ENCODE measurements around the gene CXorf58.
"Not testable (repeated sequence)": the region's sequence is repeated elsewhere in the genome, so short reads cannot be mapped to it uniquely, and the experiment has no call there.

DNA sequence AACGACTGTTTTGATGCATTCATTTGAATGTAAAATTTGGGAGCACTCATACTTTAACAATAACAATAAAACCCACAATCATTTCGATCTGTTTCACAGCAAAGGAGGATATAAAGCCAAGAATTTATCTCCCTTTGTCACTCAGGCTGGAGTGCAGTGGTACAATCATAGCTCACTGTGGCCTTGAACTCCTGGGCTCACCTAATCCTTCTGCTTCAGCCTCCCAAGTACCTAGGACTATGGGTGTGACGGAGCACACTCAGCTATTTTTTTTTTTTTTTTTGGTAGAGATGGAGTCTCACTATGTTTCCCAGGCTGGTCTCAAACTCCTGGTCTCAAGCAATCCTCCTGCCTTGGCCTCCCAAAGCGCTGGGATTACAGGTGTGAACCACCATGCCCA, 11.3 kb upstream of the CXorf58 start:
- TF ChIP-seq, protein P1, sequence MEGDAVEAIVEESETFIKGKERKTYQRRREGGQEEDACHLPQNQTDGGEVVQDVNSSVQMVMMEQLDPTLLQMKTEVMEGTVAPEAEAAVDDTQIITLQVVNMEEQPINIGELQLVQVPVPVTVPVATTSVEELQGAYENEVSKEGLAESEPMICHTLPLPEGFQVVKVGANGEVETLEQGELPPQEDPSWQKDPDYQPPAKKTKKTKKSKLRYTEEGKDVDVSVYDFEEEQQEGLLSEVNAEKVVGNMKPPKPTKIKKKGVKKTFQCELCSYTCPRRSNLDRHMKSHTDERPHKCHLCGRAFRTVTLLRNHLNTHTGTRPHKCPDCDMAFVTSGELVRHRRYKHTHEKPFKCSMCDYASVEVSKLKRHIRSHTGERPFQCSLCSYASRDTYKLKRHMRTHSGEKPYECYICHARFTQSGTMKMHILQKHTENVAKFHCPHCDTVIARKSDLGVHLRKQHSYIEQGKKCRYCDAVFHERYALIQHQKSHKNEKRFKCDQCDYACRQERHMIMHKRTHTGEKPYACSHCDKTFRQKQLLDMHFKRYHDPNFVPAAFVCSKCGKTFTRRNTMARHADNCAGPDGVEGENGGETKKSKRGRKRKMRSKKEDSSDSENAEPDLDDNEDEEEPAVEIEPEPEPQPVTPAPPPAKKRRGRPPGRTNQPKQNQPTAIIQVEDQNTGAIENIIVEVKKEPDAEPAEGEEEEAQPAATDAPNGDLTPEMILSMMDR (conservative IDR thresholded peaks at IDR 0.05; ENCODE audit: low read length): not testable (repeated sequence)
- TF ChIP-seq EZH2phosphoT487 (IDR thresholded peaks at IDR 0.05; ENCODE audit: borderline replicate concordance): not testable (repeated sequence)
